ENCODE results near the gene SLC43A2. TPM values are rescaled to one million over a fixed set of nuclear protein-coding genes. Genes with fewer than 3 reads are reported as not detected.

SLC43A2 gene
- total RNA-seq, 1 experiment from 2014 or later: 12.9 TPM

GRCh38 chr17:1561420-1562175 lies 67.0 kb downstream of the SLC43A2 start:
- H2BK15ac ChIP-seq (ENCODE audit: low read depth, low read length): no peak overlapping the region; the same call in 1 of the 2 replicates
- no peak overlapping the region for H2BK120ac ChIP-seq (ENCODE audit: low read depth, low read length, poor library complexity, severe bottlenecking)
- H3K4ac ChIP-seq (ENCODE audit: low read depth, low read length): no peak overlapping the region
- peak overlapping the region; percentile 70 for H3K9ac ChIP-seq (ENCODE audit: extremely low read depth, insufficient read length, low read length)
- H3K4me1 ChIP-seq (ENCODE audit: insufficient read depth, low read length): peaks cover 10% of the 10 kb centered on the region; the same call in 1 of the 2 replicates
- no peaks in the 10 kb centered on the region for H4K20me1 ChIP-seq (ENCODE audit: control insufficient read depth, insufficient read depth, insufficient read length)
- H2BK5ac ChIP-seq (ENCODE audit: insufficient read length, low read length): no peak overlapping the region
- peaks cover 17% of the 10 kb centered on the region; the same call in 1 of the 2 replicates for H3K79me2 ChIP-seq (ENCODE audit: insufficient read depth, low read length)
- H2BK20ac ChIP-seq (ENCODE audit: low read depth, low read length, poor library complexity, severe bottlenecking): no peak overlapping the region
- H2AFZ ChIP-seq (ENCODE audit: low read length): no peak overlapping the region
- peak overlapping the region; percentile 94 for H3K4me2 ChIP-seq (ENCODE audit: insufficient read depth, insufficient read length, low read length)
- Mint-ChIP-seq H3K9me3 (peaks cover 0 to 4% of the 10 kb centered on the region in 2 experiments; a peak in 1 of 5 replicates), H3K36me3 (ENCODE audit: insufficient read depth in 1 of 3, low read depth in 3 of 3) (peaks cover 0 to 15% (median 8%) of the 10 kb centered on the region in 3 experiments; a peak in 3 of 7 replicates), H3K27ac (peak overlapping the region in 1 of 3 experiments; percentile 7; a peak in 2 of 7 replicates), H3K4me1 (peaks cover 29 to 31% of the 10 kb centered on the region in 2 experiments), H3K4me3 (peak overlapping the region; percentile 84 to 91), H3K27me3 (ENCODE audit: low read depth) (peaks cover 16% of the 10 kb centered on the region)
- no peak overlapping the region for H3K27ac ChIP-seq (ENCODE audit: insufficient read length, low read depth, low read length)
- peaks cover 11% of the 10 kb centered on the region for H3K79me1 ChIP-seq (ENCODE audit: insufficient read depth, low read depth, low read length, poor library complexity, severe bottlenecking)
- H3K23ac ChIP-seq (ENCODE audit: insufficient read length, low read depth, low read length): peak overlapping the region; percentile 37
- peak overlapping the region; percentile 79 for H3K14ac ChIP-seq (ENCODE audit: insufficient read depth, low read length)
- peaks cover 8% of the 10 kb centered on the region for H3K23me2 ChIP-seq (ENCODE audit: insufficient read length, low read depth, low read length, poor library complexity, severe bottlenecking)
- no peak for DNase-seq
- H4K8ac ChIP-seq (replicated peaks; ENCODE audit: insufficient read length, low read depth, low read length): no peak overlapping the region
- H3T11ph ChIP-seq (ENCODE audit: low read length): no peak overlapping the region
- WGBS (ENCODE audit: extremely low coverage, insufficient read length, low lambda C conversion rate): no CpG with 5 or more reads among the region's 47 CpGs
- H2BK12ac ChIP-seq (ENCODE audit: insufficient read length, low read depth, low read length): no peak overlapping the region
- H3K27me3 ChIP-seq (ENCODE audit: insufficient read depth, low read length): no peaks in the 10 kb centered on the region
- no peak overlapping the region for H3K18ac ChIP-seq (ENCODE audit: insufficient read length, low read depth, low read length)
- H2AK5ac ChIP-seq (ENCODE audit: insufficient read length, low read length): no peak overlapping the region
- H4K91ac ChIP-seq (ENCODE audit: insufficient read length, low read depth, low read length): no peak overlapping the region
- no peak overlapping the region for H3K56ac ChIP-seq (ENCODE audit: insufficient read length, low read depth, low read length)
- H3K9me3 ChIP-seq (ENCODE audit: control insufficient read depth, low read depth, low read length): no peaks in the 10 kb centered on the region
- no peak overlapping the region for H4K5ac ChIP-seq (ENCODE audit: insufficient read length, low read depth, low read length)
- peak; percentile 26; the same call in 1 of the 3 replicates for TF ChIP-seq CTCF (conservative IDR thresholded peaks at IDR 0.05)

Data from H9 (cell line).